ENCODE measurements around the gene PAEP.

DNA sequence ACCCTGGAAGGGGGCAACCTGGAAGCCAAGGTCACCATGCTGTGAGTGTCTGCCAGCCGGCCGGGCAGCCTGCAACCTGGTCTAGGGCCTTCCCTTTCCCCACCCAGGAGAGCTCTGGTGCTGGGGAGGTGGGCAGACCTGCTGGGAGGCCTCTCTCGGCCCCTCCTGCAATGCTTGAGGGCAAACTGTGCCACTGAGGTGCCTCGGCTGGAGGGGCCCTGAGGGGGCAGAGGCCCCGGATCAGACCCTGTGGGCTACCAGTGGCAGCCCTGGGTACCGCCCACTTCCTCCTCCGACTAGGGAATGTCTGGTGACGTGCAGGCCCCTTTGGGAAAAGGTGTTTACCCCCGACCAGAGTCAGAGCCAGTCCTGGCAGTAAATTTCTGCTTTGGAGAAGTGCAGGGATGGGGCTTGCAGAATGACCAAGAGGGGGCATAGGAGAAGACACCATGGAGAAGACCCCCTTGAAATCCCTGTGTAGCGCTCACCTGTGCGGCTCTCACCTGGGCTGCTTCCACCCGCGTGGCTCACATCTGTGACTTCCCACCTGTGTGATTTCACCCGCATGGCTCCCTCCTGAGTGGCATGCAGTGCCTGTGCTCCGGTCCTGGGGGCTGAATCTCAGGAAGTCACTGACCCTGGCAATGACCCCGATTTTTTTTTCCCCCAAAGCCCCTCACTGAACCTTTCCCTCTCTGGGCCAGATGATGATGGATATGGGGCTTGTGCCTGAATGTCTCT is 39.2 kb upstream of the PAEP start:
- TF ChIP-seq YY1 (IDR thresholded peaks at IDR 0.05; ENCODE audit: insufficient read depth, insufficient read length) (no peak), ZNF274 (IDR thresholded peaks at IDR 0.05; ENCODE audit: low read depth, low read length) (no peak), SUZ12 (IDR thresholded peaks at IDR 0.05; ENCODE audit: extremely low read depth, insufficient read depth, insufficient read length) (no peak)
